ENCODE data around the gene TAOK1.

- no peak for TF ChIP-seq HOXA7 (CRISPR knock-in tag; IDR thresholded peaks at IDR 0.05; ENCODE audit: borderline replicate concordance)
- TF ChIP-seq, protein P1, sequence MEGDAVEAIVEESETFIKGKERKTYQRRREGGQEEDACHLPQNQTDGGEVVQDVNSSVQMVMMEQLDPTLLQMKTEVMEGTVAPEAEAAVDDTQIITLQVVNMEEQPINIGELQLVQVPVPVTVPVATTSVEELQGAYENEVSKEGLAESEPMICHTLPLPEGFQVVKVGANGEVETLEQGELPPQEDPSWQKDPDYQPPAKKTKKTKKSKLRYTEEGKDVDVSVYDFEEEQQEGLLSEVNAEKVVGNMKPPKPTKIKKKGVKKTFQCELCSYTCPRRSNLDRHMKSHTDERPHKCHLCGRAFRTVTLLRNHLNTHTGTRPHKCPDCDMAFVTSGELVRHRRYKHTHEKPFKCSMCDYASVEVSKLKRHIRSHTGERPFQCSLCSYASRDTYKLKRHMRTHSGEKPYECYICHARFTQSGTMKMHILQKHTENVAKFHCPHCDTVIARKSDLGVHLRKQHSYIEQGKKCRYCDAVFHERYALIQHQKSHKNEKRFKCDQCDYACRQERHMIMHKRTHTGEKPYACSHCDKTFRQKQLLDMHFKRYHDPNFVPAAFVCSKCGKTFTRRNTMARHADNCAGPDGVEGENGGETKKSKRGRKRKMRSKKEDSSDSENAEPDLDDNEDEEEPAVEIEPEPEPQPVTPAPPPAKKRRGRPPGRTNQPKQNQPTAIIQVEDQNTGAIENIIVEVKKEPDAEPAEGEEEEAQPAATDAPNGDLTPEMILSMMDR (tag by site-specific recombination; IDR thresholded peaks at IDR 0.05), result no peak
These were observed 206.6 kb downstream of the TAOK1 start for GRCh38 chr17:29596811-29597210.

Data from HEK293 (cell line).